ENCODE data around the gene PGBD2.
"Not testable (repeated sequence)": the region's sequence is repeated elsewhere in the genome, so short reads cannot be mapped to it uniquely, and the experiment has no call there.

PGBD2 gene

GRCh38 chr1:248924696-248925532, 18.9 kb downstream of the PGBD2 start:
- DNase-seq (ENCODE audit: low read depth in 4 of 4, low spot score in 1 of 4) = no peak

GRCh38 chr1:248925859-248926258, 19.8 kb downstream of the PGBD2 start:
- DNase-seq (ENCODE audit: low read depth in 4 of 4, low spot score in 1 of 4) = not testable (repeated sequence)

- DNase-seq (ENCODE audit: low read depth in 4 of 4, low spot score in 1 of 4) = no peak
Measured at GRCh38 chr1:248926401-248927182, 20.6 kb downstream of the PGBD2 start.

- DNase-seq (ENCODE audit: low read depth in 4 of 4, low spot score in 1 of 4) = not testable (repeated sequence)
Measured at GRCh38 chr1:248927283-248927682, 21.2 kb downstream of the PGBD2 start.

- DNase-seq (ENCODE audit: low read depth in 4 of 4, low spot score in 1 of 4) = not testable (repeated sequence)
Measured at GRCh38 chr1:248928122-248928521, 22.1 kb downstream of the PGBD2 start.

- not testable (repeated sequence) for DNase-seq (ENCODE audit: low read depth in 4 of 4, low spot score in 1 of 4)
Measured at GRCh38 chr1:248930037-248930436, 24.0 kb downstream of the PGBD2 start.

GRCh38 chr1:248938173-248938809, 32.3 kb downstream of the PGBD2 start:
- DNase-seq (ENCODE audit: low read depth in 4 of 4, low spot score in 1 of 4) = not testable (repeated sequence)

GRCh38 chr1:248944134-248944999, 38.3 kb downstream of the PGBD2 start:
- DNase-seq (ENCODE audit: low read depth in 4 of 4, low spot score in 1 of 4) = not testable (repeated sequence)

GRCh38 chr1:248945000-248945423, 39.0 kb downstream of the PGBD2 start:
- DNase-seq (ENCODE audit: low read depth in 4 of 4, low spot score in 1 of 4) = not testable (repeated sequence)

GRCh38 chr1:248945453-248945852, 39.4 kb downstream of the PGBD2 start:
- not testable (repeated sequence) for DNase-seq (ENCODE audit: low read depth in 4 of 4, low spot score in 1 of 4)

GRCh38 chr1:248945856-248946416, 39.9 kb downstream of the PGBD2 start:
- DNase-seq (ENCODE audit: low read depth in 4 of 4, low spot score in 1 of 4) = not testable (repeated sequence)

Data from stimulated activated CD4-positive, alpha-beta T cell treated with anti-CD3 and anti-CD28 coated beads, Interleukin-1b, Interleukin-23, amount 100 ng/mL, for 24 hours (primary cell).